Mammary epithelial cell (primary cell): ENCODE results near the gene ITM2C.

Experiments
- CTCF ChIP-seq, 2 donors: IDR thresholded peaks in 1 of 2; conservative IDR thresholded peaks in 1 of 2; 2 replicates each; pipeline ENCODE4 v1.5.1; 2011 to 2012; ENCODE audit warnings: inconsistent platforms in 2 of 2, low read length in 2 of 2, mild to moderate bottlenecking in 2 of 2, control low read depth in 1 of 2, low read depth in 1 of 2; ENCODE audit not compliant: insufficient read depth in 1 of 2; ENCODE audit errors: extremely low read depth in 1 of 2
- EZH2 ChIP-seq: IDR thresholded peaks from 2 replicates; pipeline ENCODE4 v1.6.1; 2012; ENCODE audit warnings: low read length, inconsistent platforms, borderline replicate concordance

DNA sequence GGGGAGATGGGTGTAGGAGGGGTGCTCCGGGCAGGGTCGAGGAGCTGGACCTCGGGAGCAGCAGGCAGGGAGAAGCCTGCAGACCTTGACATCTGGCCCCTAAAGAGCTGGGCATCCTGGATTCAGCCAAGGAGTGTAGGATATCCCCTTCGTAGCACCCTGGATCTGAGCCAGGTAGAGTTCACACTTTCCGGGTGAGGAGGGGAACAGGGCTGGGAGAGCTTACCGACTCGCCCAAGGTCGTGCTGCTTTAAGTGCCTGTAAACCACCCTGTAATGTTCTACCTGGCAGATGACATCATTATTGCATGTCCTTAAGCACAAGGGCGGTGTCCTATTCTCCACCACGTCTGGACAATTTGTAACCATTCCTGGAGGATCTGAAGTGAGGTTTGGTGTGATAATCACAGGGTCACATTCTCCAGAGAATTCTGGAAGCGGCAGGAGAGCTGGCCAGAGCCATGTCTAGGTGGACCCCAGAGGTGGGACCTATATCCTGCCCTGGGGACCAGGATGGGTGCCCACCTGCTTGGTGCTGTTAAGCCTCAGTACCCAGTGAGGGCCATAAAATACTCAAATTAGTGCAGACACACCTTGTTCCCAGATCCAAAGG lies 14.6 kb downstream of the ITM2C start:
- TF ChIP-seq CTCF (conservative IDR thresholded peaks at IDR 0.05 in 1 of 2, IDR thresholded peaks at IDR 0.05 in 1 of 2; ENCODE audit: extremely low read depth in 1 of 2, insufficient read depth in 1 of 2, low read depth in 1 of 2, low read length in 2 of 2) (no peak), EZH2 (no peak)
